Activated CD8-positive, alpha-beta T cell treated with anti-CD3 and anti-CD28 coated beads for 36 hours (primary cell): ENCODE data around the gene DUSP11. TPM values are rescaled to one million over a fixed set of nuclear protein-coding genes. Genes with fewer than 3 reads are reported as not detected.

ENCODE experiments used
- ATAC-seq: fragments of 200-7000 bp; cut with Tn5 transposase; one replicate; pipeline ENCODE4 v1.10.0; 2021; ENCODE audit warnings: mild to moderate bottlenecking, moderate library complexity
- CTCF ChIA-PET: fragments of 350-600 bp; sonication (Branson Sonifier 250); formaldehyde crosslinking; loops from one replicate; lab custom pipeline; 2021; ENCODE audit warnings: antibody characterized with exemption; lab: Charles Lee
- POLR2A ChIA-PET: fragments of 350-600 bp; sonication (Branson Sonifier 250); formaldehyde crosslinking; loops from one replicate; lab custom pipeline; 2021; ENCODE audit warnings: antibody characterized with exemption; lab: Charles Lee
- DNase-seq: peaks from one replicate; pipeline ENCODE4 v3.0.0-alpha.2; 2020
- H3K27ac Mint-ChIP-seq: one replicate; pipeline ENCODE4 v1.8.0; 2021; ENCODE audit warnings: mild to moderate bottlenecking, mixed read lengths
- H3K27me3 Mint-ChIP-seq: one replicate; pipeline ENCODE4 v1.8.0; 2021; ENCODE audit warnings: mixed read lengths
- H3K36me3 Mint-ChIP-seq: one replicate; pipeline ENCODE4 v1.8.0; 2021; ENCODE audit warnings: low read depth, mixed read lengths
- H3K4me1 Mint-ChIP-seq: one replicate; pipeline ENCODE4 v1.8.0; 2021; ENCODE audit warnings: low read depth, mixed read lengths
- H3K4me3 Mint-ChIP-seq: one replicate; pipeline ENCODE4 v1.8.0; 2021; ENCODE audit warnings: mild to moderate bottlenecking, moderate library complexity, mixed read lengths
- H3K9me3 Mint-ChIP-seq: one replicate; pipeline ENCODE4 v1.8.0; 2021; ENCODE audit warnings: mixed read lengths
- intact Hi-C: fragments of 100-400 bp; cut with micrococcal nuclease; formaldehyde crosslinking; loops from one replicate; pipeline ENCODE4 v1.10.0; 2022
- total RNA-seq, 2 experiments: library from RNA; stranded (reverse); gene quantifications; one replicate each; pipeline ENCODE4 v1.2.3, GENCODE V29; 2021
- TF ChIP-seq, protein P1 (sequence below): fragments of 200-600 bp; IDR thresholded peaks from one replicate; pipeline ENCODE4 v1.8.0; 2022; ENCODE audit warnings: antibody characterized with exemption, mild to moderate bottlenecking

The DUSP11 gene
- total RNA-seq, 2 experiments from 2014 or later = 24.8 to 25.4 TPM

DNA sequence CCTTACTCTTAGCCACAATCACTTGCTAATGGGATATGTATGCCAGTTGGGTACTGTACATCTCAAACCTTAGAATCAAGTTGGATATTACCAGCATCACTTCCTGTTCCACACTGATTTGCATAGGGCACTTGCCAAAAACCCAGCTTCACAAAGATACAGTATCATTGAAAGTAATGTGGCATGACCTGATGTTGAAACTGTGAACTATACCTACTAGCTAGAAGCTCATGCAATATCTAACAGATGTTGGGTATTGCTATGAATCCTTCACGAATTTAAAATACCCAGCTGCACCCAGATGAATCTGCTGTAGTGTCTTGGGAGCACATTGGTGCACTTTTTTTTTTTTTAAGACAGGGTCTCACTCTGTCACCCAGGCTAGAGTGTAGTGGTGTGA is 42.4 kb upstream of the DUSP11 start:
- ATAC-seq (peak; percentile 42), DNase-seq (peak; percentile 13)
- Mint-ChIP-seq H3K9me3 (no peaks in the 10 kb centered on the region), H3K27me3 (peaks cover 4% of the 10 kb centered on the region), H3K36me3 (no peaks in the 10 kb centered on the region), H3K4me3 (no peak overlapping the region), H3K27ac (peak overlapping the region; percentile 12), H3K4me1 (peaks cover 23% of the 10 kb centered on the region)
- POLR2A ChIA-PET = interaction anchor here (0.7 to 1.4 kb wide), 4 partner anchors 164 to 356 kb away, joined by 3 to 4 read pairs (median 3); no protein-coding TSS in a partner anchor
- CTCF ChIA-PET = interaction anchor here (0.8 to 6.0 kb wide), 13 partner anchors 10 to 513 kb away, joined by 3 to 56 read pairs (median 12); partner anchors contain the start of genes BOLA3 and MOB1A
- TF ChIP-seq, protein P1, sequence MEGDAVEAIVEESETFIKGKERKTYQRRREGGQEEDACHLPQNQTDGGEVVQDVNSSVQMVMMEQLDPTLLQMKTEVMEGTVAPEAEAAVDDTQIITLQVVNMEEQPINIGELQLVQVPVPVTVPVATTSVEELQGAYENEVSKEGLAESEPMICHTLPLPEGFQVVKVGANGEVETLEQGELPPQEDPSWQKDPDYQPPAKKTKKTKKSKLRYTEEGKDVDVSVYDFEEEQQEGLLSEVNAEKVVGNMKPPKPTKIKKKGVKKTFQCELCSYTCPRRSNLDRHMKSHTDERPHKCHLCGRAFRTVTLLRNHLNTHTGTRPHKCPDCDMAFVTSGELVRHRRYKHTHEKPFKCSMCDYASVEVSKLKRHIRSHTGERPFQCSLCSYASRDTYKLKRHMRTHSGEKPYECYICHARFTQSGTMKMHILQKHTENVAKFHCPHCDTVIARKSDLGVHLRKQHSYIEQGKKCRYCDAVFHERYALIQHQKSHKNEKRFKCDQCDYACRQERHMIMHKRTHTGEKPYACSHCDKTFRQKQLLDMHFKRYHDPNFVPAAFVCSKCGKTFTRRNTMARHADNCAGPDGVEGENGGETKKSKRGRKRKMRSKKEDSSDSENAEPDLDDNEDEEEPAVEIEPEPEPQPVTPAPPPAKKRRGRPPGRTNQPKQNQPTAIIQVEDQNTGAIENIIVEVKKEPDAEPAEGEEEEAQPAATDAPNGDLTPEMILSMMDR = no peak
- intact Hi-C loops = no loop called here

DNA sequence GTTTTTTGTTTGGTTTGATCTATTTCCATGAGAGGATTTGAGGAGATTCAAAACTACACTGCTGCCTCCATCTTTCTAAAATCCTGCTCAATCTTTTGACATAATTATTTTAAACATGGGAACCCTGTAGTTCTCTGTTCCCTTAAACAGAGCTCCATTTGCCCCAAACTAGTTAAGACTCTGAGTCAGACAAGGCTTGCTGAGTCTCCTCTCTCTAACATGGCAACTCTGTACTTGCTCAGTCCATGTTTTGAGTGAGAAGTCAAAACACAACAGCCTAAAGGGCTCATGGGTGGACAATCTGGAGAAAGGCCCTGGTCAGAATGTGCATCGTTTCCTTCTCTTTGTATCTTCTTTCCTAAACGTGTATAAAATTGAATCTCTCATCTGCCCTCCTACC is 41.8 kb upstream of the DUSP11 start:
- Mint-ChIP-seq H3K9me3 (no peaks in the 10 kb centered on the region), H3K36me3 (no peaks in the 10 kb centered on the region), H3K27me3 (peaks cover 4% of the 10 kb centered on the region), H3K27ac (peak overlapping the region; percentile 67), H3K4me1 (peaks cover 23% of the 10 kb centered on the region), H3K4me3 (no peak overlapping the region)
- TF ChIP-seq, protein P1 = no peak
- no peak for DNase-seq
- CTCF ChIA-PET = interaction anchor here (1.5 to 6.0 kb wide), 8 partner anchors 12 to 513 kb away, joined by 5 to 56 read pairs (median 18); partner anchors contain the start of genes BOLA3 and MOB1A
- intact Hi-C loops = no loop called here
- POLR2A ChIA-PET = interaction anchor here (0.9 to 1.4 kb wide), 2 partner anchors 164 to 356 kb away, joined by 3 to 4 read pairs; no protein-coding TSS in a partner anchor
- peak; percentile 43 for ATAC-seq

DNA sequence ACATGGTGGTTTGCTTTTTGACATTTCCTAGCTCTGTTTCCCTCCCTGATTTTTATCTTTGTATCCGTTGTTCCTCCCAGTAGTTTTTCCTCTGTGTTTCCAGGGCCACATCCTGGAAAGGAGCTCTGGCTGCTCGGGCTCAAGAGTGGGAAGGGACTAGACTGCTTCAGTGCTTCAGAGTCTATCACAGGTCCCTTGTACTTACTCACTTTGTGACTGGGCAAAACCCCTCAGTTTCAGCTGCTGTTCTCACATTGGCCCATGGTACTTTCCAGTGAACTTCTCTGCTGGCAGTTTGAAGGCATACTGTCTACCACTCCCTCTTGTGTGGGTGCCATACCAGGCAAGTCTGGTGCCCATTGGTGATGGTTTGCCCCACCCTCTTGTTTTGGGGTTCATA is 41.3 kb upstream of the DUSP11 start:
- TF ChIP-seq, protein P1 = no peak
- no peak overlapping the region for H3K4me3 Mint-ChIP-seq
- ATAC-seq (peak; percentile 95), DNase-seq (peak; percentile 64)
- no peaks in the 10 kb centered on the region for H3K9me3 Mint-ChIP-seq
- no peaks in the 10 kb centered on the region for H3K36me3 Mint-ChIP-seq
- H3K27me3 Mint-ChIP-seq = peaks cover 4% of the 10 kb centered on the region
- H3K27ac Mint-ChIP-seq = peak overlapping the region; percentile 67
- CTCF ChIA-PET = interaction anchor here (1.5 to 6.0 kb wide), 6 partner anchors 17 to 514 kb away, joined by 5 to 56 read pairs (median 14); partner anchors contain the start of genes BOLA3 and MOB1A
- POLR2A ChIA-PET = interaction anchor here (0.6 kb wide), 1 partner anchor 138 kb away, joined by 3 read pairs; no protein-coding TSS in a partner anchor
- peaks cover 23% of the 10 kb centered on the region for H3K4me1 Mint-ChIP-seq
- intact Hi-C loops = no loop called here

DNA sequence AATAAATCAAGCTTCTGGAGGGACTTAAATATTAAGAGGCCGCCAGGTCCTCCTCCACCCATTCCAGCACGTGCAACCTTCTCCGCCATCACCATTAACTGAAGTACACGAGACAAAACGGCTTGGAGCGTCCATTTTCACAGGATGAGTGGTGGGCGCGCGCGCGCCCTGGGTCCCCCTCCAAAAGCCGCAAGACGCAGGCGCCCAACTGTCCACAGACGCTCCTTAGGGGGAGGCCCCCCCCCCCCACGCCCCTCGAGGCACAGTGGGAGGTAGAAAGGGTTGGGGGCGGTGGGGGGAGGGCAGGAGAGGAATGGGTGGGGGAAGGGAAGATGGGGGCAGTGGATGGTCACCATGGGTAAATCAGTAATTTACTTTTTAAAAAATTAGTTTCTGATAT is 38.4 kb upstream of the DUSP11 start:
- intact Hi-C loops = no loop called here
- ChIA-PET POLR2A (no interaction called here), CTCF (no interaction called here)
- DNase-seq = no peak
- no peak overlapping the region for H3K4me3 Mint-ChIP-seq
- H3K9me3 Mint-ChIP-seq = no peaks in the 10 kb centered on the region
- TF ChIP-seq, protein P1 = no peak
- no peaks in the 10 kb centered on the region for H3K36me3 Mint-ChIP-seq
- ATAC-seq = no peak
- peaks cover 19% of the 10 kb centered on the region for H3K4me1 Mint-ChIP-seq
- H3K27me3 Mint-ChIP-seq = peaks cover 4% of the 10 kb centered on the region
- H3K27ac Mint-ChIP-seq = no peak overlapping the region

DNA sequence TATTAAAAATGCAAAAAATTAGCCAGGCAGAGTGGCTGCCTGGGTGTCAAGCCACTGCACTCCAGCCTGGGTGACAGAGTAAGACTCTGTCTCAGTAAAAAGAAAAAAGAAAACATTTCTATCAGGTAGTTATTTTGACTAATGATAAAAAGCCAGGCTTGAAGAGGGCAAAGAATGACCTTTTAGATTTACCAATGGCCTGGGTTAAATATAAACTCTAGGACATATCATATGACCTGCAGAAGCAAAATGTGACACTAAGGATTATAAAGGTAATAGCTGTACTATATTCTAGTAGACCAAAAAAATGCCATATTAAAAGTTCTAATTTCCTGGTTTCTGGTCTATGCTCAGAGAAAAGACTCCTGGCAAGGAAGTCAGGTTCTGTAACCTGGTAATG is 32.7 kb upstream of the DUSP11 start:
- TF ChIP-seq, protein P1 = no peak
- CTCF ChIA-PET = interaction anchor here (3.7 kb wide), 1 partner anchor 11 kb away, joined by 18 read pairs; no protein-coding TSS in a partner anchor
- Mint-ChIP-seq H3K4me3 (no peak overlapping the region), H3K36me3 (no peaks in the 10 kb centered on the region), H3K27me3 (no peaks in the 10 kb centered on the region), H3K9me3 (no peaks in the 10 kb centered on the region), H3K27ac (no peak overlapping the region), H3K4me1 (no peaks in the 10 kb centered on the region)
- POLR2A ChIA-PET = no interaction called here
- no peak for ATAC-seq
- intact Hi-C loops = no loop called here
- no peak for DNase-seq
